GM18502 (cell line): ENCODE data around the gene SPATA12.

Experiments used
- ATAC-seq: cut with Tn5 transposase; IDR thresholded peaks from one replicate; pipeline ENCODE4 v1.9.1; 2021; ENCODE audit warnings: mild to moderate bottlenecking; ENCODE audit not compliant: unreplicated experiment, poor library complexity

The SPATA12 gene

DNA sequence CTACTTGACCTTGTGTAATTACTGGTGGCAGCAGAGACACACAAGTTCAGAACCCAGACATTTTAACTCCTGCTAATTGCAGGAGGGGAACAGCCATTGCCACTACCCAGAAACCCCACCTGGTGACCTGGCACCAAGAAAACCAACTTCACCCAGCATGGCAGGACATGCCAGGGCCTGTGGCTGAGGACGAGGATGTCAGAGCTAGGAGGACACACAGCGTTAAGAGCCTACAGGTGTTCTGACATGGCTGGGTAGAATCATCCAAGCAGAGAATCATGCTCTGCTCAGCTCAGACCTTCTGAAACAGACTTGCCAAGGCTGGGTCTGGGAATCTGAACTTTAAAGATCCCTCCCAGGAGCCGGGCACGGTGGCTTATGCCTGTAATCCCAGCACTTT lies 11.7 kb upstream of the SPATA12 start:
- ATAC-seq: no peak

DNA sequence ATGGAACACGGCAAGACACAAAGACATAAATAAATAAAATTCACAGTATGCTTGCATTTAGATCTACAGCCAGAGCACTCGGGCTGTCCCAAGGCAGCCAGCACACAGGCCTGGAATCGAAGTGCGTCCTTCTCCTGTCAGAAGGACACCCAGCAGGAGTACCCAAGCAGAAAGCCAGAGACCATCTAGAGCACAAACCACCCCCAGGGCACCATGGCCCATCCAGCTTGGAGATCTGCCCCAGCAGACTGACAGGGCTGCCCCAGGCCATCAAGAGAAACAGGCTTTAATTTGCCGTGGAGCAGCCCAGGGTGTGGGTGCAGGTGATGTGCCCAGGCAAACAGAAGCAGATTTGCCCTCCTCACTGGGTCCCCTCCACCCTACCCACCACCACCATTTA lies 7.8 kb upstream of the SPATA12 start:
- no peak for ATAC-seq

DNA sequence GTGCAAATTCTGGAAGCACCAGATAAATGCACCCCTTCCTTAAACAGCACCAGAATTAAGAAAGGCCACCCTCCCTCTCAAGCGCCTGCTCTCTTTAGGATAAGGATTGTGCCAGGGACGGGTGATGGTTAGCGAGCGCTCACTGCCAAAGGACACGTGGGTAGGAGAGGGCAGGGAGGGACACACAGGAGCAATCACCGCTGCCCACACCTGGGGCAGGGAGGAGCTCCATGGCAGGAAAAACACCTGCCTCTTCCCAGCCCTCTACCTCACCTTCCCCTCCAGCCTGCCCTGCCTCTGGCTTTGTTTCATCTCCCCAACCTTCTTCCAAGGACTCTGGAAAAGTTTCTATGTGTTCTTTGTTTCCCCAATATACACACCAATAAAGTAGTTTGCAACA lies 7.3 kb upstream of the SPATA12 start:
- no peak for ATAC-seq

DNA sequence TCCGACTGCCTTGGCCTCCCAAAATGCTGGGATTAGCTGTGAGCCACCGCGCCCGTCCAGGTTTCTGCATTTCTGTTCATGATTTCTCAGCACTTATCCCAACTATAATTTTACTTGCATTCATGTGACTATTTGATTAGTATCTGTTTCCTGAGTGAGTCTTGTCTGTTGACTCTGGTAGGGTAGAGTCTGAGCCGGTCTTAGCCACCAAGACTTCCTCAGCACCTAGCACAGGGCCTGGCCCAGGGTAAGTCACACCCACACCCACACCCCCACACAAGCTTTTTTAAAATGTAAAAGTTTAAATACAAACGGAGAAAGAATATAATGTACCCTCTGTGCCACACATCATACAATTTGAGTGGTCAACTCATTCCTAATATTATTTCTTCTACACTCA lies 3.1 kb upstream of the SPATA12 start:
- no peak for ATAC-seq

DNA sequence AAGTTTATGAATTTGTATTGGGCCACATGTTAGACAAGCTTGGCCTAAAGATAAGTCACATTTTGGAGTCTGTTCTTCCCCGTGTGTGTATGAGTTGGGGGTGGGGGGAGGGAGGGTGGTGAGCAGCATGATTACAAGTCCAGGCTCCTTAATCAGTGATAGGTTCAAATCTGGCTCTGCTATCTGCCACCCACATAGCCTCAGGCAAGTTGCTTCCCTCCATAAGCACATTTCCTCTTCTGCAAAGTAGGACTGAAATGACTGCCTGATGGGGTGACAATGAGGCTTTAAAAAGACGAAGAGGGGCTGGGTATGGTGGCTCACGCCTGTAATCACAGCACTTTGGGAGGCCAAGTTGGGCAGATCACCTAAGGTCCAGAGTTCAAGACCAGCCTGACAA lies 1.1 kb upstream of the SPATA12 start:
- ATAC-seq: no peak

DNA sequence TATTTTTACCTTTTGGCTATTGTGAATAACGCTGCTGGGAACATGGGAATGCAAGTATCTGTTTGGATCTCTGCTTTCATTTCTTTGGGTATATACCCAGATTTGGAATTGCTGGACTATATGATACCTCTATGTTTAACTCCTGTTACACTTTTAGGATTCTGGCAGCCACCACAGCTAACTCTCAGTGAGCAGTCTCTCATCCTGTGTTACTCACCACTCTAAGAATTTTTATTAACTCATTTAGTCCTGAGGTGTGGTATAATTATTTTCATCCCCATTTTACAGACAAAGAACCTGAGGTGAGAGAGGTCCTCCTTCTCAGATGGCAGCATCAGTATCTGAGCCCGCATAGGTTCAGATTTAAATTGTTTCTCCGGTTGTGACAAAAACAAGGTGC lies 1.1 kb downstream of the SPATA12 start:
- ATAC-seq: no peak

DNA sequence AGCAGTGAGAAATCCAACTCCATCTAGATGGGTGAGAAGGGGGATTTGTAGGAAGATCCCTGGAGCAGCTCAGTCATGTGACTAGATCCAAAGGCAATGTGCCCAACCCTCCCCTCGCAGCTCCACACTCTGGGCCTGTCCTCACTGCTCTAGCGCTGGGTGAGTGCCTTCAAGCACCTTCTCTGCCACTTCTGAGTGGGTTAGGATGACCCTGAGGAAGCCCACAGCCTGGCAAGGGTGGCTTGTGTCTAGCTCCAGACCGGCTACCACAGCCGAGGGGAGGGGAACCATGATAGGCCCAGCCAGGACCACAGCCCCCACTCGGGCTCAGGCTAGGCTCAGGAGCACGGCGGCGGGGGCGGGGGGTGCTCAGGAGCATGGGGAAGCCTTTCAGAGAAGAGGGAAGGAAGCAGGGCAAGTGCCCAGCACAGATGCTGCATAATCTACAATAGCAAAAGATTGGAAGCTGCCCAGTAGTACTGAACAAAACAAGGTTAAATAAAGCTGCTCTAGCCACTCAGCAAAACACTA lies 1.7 kb downstream of the SPATA12 start:
- ATAC-seq: no peak

DNA sequence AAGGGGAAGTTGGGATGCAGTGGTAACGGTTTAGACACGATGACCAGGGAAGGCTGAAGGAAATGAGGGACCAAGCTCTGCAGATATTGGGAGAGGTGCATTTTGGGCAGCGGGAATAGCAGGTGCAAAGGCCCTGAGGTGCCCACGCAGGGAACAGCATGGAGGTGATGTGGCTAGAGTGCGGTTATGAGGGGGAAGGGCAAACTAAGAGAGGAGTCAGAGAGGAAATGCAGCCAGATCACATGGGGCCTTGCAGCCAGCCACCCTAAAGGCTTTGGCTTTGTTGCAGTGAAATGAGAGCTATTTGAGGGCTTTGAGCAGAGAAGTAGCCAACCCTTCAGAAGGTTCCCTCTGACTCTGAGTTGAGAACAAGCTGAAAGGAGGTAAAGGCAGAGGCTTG lies 2.6 kb downstream of the SPATA12 start:
- ATAC-seq: no peak

DNA sequence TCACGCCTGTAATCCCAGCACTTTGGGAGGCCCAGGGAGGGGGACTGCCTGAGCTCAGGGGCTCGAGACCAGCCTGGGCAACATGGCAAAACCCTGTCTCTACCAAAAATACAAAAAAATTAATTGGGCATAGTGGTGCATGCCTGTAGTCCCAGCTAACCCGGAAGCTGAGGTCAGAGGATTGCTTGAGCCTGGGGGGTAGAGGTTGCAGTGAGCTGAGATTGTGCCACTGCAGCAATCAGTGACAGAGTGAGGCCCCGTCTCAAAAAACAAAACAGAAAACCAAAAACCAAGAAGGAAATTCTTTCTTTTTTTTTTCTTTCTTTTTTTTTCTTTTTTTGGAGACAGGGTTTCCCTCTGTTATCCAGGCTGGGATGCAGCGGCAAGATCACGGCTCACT lies 3.5 kb downstream of the SPATA12 start:
- ATAC-seq: no peak

DNA sequence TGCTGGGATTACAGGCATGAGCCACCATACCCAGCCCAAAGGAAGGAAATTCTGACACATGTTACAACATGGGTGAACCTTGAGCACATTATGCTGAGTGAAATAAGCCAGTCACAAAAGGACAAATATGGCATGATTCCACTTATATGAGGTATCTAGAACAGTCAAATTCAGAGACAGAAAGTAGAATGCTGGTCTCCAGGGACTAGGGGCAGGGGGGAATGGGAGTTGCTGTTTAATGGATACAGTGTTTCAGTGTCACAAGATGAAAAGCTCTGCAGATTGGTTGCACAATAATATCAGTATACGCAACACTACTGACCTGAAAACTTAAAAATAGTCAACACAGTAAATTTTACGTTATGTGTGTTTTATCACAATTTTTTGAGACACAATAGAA lies 4.1 kb downstream of the SPATA12 start:
- ATAC-seq: no peak

DNA sequence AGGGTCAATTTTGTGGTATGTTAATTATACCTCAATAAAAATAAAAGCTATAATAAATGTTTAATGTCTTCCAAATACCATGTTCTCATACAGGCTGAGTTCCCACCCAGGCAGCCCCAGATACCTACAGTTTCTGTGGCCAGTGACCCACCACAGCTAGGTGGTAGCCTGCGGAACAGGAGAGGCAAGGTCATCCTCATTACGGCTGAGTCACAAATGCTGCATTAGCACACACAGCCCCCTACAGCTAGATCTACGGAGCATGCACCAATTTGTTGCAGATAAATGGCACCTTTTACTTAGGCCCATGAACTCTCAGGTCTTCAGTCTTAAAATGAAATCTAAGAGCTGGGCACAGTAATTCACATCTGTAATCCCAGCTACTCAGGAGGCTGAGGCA lies 5.1 kb downstream of the SPATA12 start:
- ATAC-seq: no peak

DNA sequence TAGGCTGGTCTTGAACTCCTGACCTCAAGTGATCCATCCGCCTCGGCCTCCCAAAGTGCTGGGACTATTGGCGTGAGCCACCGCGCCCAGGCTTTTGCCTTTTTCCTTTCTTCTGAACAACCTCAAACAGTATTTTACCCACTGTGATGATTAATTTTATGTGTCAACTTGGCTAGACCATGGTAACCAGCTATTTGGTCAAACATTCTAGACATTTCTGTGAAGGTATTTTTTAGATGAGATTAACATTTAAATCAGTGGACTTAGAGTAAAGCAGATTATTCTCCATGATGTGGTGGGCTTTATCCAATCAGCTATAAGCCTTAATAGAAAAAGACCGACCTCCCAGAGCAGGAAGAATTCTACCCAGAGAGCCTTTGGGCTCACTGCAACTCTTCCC lies 6.0 kb downstream of the SPATA12 start:
- no peak for ATAC-seq

DNA sequence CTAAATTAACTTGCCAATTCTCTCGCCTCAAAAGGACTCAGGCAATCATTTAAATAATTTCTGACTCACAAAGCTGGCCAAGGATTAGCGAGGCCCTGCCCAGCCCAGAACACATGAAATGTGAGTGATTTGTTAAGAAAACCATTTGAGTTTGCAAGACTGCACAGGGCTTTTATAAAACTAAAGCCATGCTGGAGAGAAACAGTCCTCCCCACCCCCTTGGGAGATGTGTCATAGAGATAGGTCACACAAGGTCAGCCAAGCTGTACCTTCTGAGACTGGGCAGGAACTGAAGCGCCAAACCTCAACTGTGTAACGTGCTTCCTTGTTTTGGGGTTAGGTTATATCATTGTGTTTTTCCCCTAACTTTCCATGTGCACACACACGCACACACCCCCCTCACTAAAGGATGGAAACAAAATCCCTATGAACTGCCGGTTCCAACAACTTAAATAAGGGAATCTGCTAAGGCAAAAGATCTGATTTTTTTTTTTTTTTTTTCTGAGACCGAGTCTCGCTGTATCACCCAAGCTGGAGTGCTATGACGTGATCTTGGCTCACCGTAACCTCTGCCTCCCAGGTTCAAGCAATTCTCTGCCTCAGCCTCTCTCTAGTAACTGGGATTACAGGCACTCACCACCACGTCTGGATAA lies 8.1 kb downstream of the SPATA12 start:
- ATAC-seq: peak; percentile 99

DNA sequence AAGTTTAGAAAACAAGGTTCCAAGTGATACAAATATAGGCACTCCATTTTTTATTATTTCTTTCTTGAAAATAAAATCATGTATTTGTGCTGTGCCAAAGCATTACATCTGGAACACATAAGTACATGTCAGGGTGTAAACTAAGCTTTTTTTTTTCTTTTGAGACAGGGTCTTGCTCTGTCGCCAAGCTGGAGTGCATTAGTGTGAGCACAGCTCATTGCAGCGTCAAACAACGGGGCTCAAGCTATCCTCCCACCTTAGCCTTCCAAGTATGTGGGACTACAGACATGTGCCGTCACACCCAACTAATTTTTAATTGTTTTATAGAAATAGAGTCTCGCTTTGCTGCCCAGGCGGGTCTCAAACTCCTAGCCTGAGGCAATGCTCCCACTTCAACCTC lies 9.0 kb downstream of the SPATA12 start:
- no peak for ATAC-seq

DNA sequence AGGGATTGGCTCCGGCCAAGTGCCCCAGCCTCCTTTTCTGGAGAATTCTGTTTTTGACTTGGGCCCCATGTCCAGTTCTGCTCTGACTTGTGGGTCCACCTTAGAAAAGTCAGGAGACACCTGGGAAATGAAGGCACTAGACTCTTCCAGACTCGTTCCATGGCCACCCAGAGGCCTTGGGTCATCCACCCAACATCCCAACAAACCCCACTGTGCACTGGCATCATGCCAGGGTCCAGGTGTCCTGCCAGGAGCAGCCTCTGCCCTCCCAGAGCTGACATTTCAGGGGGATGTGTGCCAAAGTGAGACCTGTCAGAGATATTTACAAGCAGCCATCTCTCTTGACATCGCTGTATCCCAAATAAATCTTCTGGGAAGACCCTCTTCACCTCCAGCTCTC lies 13.2 kb downstream of the SPATA12 start:
- ATAC-seq: no peak

DNA sequence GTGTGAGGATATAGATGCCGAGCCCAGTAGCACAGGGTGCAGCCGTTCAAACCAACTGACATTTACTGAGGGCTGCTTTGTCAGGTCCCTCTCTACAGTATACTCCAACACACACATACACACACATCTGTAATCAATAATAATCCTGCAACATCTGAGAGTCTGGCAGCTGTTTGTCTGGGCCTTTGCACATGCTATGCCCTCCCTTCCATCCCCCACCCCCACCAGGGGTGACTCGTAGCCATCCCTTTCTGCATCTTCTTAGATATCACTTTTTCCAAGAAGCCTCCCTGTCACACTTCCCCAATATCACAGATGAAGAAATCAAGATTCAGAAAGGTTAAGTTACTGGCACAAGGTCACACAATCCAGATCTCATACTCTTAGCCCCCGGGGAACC lies 13.7 kb downstream of the SPATA12 start:
- ATAC-seq: no peak

DNA sequence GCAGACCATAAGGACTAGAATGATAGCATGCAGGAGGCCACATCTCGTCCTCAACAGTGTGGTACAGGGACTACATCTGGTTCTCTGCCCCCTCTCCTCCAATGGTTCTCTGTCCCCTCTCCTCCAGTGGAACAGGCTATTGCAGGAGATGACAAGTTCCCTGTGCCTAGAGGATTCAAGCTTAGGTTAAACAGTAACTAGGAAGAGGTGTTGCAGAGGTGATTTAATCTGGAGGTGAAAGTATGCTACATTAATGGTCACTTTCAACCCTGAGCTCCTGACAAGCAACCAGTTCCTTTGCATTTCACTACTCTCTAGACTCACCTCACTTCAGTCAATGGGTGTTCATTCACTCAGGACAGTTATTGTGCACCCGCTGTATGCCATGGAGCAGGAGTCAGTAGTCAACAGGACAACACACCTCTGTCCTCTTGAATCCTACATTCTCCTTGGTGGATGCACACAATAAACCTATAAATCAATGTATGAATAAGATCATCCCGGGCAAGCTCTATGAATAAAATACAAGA lies 16.0 kb downstream of the SPATA12 start:
- no peak for ATAC-seq

DNA sequence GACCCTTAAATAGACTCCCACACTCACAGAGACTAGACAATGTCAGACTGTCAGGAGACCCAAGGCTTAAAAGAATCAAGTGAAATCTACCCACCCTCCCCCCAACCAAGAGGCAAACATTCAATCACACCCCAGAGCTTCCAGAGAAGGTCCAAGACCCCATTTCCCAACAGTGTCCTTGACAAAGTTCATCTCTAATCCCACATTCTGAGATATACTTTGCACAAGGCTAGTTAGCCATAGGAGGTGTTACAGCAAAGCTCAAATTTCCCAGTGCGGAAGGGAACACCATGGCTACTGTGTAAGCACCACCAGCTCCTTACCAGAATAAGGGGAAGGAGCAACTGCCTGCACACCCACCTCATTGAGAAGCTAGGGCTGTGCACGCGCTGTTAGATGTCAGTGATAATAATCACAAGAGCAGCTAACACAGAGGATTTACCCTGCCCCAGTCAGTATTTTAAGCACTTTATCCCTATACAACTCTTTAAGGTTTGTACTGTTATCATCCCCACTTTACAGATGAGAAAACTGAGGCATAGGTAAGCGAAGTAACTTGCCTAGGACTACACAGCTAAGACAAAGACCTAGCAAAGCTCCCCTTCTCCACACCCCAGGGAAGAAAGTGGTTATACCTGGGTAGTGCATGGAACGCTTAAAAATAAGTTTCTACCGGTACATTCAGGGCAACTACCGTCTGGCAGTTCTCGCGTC lies 17.3 kb downstream of the SPATA12 start:
- ATAC-seq: no peak

DNA sequence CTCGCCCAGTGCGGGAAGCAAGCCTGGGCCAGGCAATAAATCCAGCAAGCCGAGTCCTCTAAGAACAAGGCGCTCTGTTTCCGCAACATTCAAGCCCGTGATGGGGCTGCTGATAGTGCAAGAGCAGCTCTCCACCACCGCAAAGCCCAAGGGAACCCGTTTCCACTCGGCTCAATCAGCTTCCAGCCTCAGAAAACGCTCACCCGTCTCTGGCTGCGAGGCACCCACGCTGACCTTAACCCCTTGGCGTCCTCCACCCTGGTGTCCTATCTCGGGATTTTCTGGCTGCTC lies 17.8 kb downstream of the SPATA12 start:
- no peak for ATAC-seq

DNA sequence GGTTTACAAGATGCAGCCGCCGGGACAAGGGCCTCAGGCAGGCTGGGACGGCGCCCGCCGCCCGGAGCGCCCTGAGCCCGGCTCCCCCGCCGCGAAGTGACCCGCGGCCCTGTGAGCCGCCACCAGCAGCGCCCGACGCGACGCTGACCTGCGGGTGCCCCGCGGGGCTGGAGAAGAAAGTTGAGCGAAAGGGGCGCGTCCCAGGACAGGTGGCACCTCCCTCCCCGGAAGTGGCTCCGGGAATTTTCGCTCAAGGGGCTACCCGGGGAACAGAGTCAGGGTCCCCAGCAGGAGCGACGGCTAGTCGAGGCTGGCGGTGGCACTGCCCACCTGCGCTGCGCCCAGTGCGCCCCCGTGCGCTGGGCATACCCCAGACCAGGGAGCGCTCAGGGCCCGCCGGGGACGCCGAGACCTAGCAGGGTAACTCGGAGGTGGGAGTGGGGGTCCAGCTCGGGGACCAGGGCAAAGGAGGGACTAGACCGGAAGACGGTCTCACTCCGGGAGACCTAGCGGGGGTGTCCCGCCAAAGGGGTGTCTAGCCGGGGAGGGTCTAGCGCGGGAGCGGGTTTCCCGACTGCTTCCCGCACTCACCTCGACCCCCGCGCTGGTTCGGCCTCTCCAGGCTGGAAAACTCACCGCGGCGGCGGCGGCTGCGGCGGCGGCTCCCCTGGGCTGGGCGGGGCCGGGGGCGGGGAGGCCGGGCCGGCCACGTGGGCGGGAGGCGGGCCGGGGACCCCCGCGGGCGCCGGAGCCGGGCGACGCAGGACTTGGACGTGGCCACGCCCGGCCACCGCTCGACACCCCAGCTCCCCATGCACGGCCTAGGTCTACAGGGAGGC lies 18.4 kb downstream of the SPATA12 start:
- no peak for ATAC-seq

DNA sequence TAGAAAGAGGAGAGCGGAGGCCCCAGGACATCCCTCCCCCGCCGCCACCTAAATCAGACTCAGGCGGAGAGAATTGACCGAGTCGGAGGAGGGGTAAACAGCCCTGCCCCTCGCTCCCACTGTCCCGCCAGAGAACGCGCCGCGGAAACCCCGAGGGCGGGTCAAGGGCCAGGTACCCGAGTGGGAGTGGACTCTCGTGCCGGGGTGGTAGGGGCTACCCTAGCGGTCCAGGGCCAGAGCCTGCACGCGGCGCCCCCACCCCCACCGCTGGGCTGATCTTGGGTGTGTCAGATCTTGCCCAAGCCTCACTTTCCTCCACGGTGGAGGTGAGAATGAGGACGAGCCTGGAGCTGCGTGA lies 19.0 kb downstream of the SPATA12 start:
- no peak for ATAC-seq
